Gastroesophageal sphincter (tissue), 4 donors: ENCODE data around the gene MICAL3. TPM values are rescaled to one million over a fixed set of nuclear protein-coding genes. Genes with fewer than 3 reads are reported as not detected.

Experiments
- ATAC-seq: fragments of 150-250 bp; one replicate; pipeline ENCODE4 v1.9.1; 2016; ENCODE audit warnings: mild to moderate bottlenecking, moderate library complexity
- H3K27ac ChIP-seq, 4 donors: fragments of 200-600 bp; sonication (generic) in 3 of 4; 1 replicate in 3 of 4; 2 replicates in 1 of 4; pipeline ENCODE4 v1.5.1; 2016 to 2019
- H3K27me3 ChIP-seq: fragments of 200-600 bp; sonication (generic); one replicate; pipeline ENCODE4 v1.5.1; 2019
- H3K36me3 ChIP-seq, 2 donors: fragments of 200-600 bp; sonication (generic); one replicate each; pipeline ENCODE4 v1.5.1; 2019; ENCODE audit warnings: control low read depth in 1 of 2
- H3K4me1 ChIP-seq, 3 donors: fragments of 200-600 bp; sonication (generic); 1 replicate in 2 of 3; 2 replicates in 1 of 3; pipeline ENCODE4 v1.5.1; 2016 to 2019; ENCODE audit warnings: control low read depth in 2 of 3
- H3K4me3 ChIP-seq, 2 donors: fragments of 200-600 bp; sonication (generic); one replicate each; pipeline ENCODE4 v1.5.1; 2019; ENCODE audit warnings: mild to moderate bottlenecking in 1 of 2, moderate library complexity in 1 of 2
- H3K9me3 ChIP-seq, 3 donors: fragments of 200-600 bp; sonication (generic); one replicate each; pipeline ENCODE4 v1.5.1; 2017 to 2019; ENCODE audit warnings: control low read depth in 2 of 3
- EP300 ChIP-seq: sonication (generic); formaldehyde crosslinking; IDR thresholded peaks from one replicate; pipeline ENCODE4 v1.6.1; 2017; ENCODE audit warnings: antibody characterized with exemption, mild to moderate bottlenecking
- POLR2A ChIP-seq, 2 donors: fragments of 450-650 bp; IDR thresholded peaks; one replicate each; pipeline ENCODE4 v1.6.1; 2017; ENCODE audit warnings: antibody characterized with exemption in 2 of 2, mild to moderate bottlenecking in 2 of 2, moderate library complexity in 1 of 2
- POLR2AphosphoS5 ChIP-seq: sonication (generic); formaldehyde crosslinking; IDR thresholded peaks from one replicate; pipeline ENCODE4 v1.6.1; 2017; ENCODE audit warnings: antibody characterized with exemption
- WGBS, 2 donors: methylation state at CpG; one replicate each; pipeline ENCODE4 v1.1.5; 2018; ENCODE audit warnings: low coverage in 1 of 2; 5-methylcytosine and 5-hydroxymethylcytosine counted together
- total RNA-seq, 4 donors: library from RNA; depleted of rRNA; stranded (reverse); fragments of >200 nt; gene quantifications; one replicate each; pipeline ENCODE4 v1.1.0, GENCODE V29; 2016
- TF ChIP-seq, protein P1 (sequence below), 4 experiments: fragments of 200-600 bp in 2 of 4; fragments of 450-650 bp in 2 of 4; sonication (generic) in 1 of 4; IDR thresholded peaks; one replicate each; pipeline ENCODE4 v1.5.1; 2017 to 2019; ENCODE audit warnings: antibody characterized with exemption in 4 of 4, mild to moderate bottlenecking in 2 of 4, moderate library complexity in 2 of 4

The MICAL3 gene
- total RNA-seq, 4 donors from 2014 or later, result 37.3 to 120 (median 51.5) TPM

DNA sequence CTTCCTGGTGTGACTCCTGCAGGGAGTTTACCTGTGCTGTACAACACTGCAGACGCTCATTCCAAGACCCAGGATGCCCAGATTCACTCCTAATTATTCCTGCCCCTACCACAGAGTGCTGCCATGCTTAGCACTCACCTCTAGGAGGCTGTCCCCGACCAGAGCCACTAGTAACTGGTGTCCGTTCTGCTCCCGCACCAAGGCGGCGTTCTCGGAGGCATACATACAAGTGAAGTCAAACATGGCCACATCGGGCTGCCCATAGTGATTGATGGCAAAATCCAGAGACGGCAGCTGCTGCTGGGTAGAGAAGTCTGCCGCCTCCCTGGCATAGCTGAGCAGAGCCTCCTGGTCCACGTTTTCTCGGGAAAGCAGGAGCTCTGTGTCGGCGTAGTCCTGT, 127.8 kb downstream of the MICAL3 start:
- Histone ChIP-seq H3K27me3 (no peaks in the 10 kb centered on the region), H3K4me3 (no peak overlapping the region), H3K9me3 (no peaks in the 10 kb centered on the region), H3K4me1 (peaks cover 0 to 19% (median 4%) of the 10 kb centered on the region in 3 donors), H3K27ac (peak overlapping the region in 3 of 4 donors; percentile 50 to 62 (median 59)), H3K36me3 (peaks cover 0 to 83% of the 10 kb centered on the region in 2 donors)
- 50 to 60% methylated on average over 1 of the region's 14 CpGs for WGBS, 2 donors
- peak; percentile 79 for ATAC-seq
- TF ChIP-seq, protein P1, sequence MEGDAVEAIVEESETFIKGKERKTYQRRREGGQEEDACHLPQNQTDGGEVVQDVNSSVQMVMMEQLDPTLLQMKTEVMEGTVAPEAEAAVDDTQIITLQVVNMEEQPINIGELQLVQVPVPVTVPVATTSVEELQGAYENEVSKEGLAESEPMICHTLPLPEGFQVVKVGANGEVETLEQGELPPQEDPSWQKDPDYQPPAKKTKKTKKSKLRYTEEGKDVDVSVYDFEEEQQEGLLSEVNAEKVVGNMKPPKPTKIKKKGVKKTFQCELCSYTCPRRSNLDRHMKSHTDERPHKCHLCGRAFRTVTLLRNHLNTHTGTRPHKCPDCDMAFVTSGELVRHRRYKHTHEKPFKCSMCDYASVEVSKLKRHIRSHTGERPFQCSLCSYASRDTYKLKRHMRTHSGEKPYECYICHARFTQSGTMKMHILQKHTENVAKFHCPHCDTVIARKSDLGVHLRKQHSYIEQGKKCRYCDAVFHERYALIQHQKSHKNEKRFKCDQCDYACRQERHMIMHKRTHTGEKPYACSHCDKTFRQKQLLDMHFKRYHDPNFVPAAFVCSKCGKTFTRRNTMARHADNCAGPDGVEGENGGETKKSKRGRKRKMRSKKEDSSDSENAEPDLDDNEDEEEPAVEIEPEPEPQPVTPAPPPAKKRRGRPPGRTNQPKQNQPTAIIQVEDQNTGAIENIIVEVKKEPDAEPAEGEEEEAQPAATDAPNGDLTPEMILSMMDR (IDR thresholded peaks at IDR 0.05), result peak in 3 of 4 experiments; percentile 67 to 72 (median 71)
- TF ChIP-seq POLR2AphosphoS5 (no peak), EP300 (no peak), POLR2A (IDR thresholded peaks at IDR 0.05) (no peak)

DNA sequence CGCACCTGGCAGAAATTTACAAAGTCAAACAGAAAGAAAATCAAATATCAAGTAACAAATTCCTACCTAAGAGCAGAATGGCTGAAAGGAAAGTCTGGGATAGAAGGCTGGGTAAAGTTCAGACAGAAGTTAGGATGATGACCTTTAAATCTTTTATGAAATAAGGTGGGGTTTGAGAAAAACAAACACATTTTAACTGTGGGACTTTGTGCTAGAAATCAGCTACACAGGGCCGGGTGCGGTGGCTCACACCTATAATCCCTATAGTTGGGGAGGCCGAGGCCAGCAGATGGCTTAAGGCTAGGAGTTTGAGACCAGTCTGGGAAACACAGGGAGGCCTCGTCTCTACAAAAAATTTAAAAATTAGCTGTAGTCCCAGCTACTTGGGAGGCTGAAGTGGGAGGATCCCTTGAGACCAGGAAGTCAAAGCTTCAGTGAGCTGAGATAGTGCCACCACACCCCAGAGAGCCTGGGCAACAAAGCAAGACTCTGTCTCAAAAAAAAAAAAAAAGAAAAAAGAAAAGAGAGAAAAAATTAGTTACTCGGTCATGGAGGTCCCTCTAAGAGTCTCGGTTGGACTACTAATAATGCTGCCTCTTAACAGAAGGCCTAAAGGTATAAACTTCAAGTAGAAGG, 130.3 kb downstream of the MICAL3 start:
- Histone ChIP-seq H3K27ac (no peak overlapping the region), H3K27me3 (no peaks in the 10 kb centered on the region), H3K9me3 (no peaks in the 10 kb centered on the region), H3K4me3 (no peak overlapping the region), H3K4me1 (peaks cover 8 to 42% (median 9%) of the 10 kb centered on the region in 3 donors), H3K36me3 (peaks cover 0 to 58% of the 10 kb centered on the region in 2 donors)
- ATAC-seq, result no peak
- TF ChIP-seq EP300 (no peak), POLR2A (IDR thresholded peaks at IDR 0.05) (no peak), POLR2AphosphoS5 (no peak)
- TF ChIP-seq, protein P1 (IDR thresholded peaks at IDR 0.05), result no peak
- 71 to 88% methylated on average over 3 to 7 of the region's 7 CpGs for WGBS, 2 donors

- no peak for ATAC-seq
- TF ChIP-seq, protein P1 (IDR thresholded peaks at IDR 0.05), result no peak
- TF ChIP-seq POLR2A (IDR thresholded peaks at IDR 0.05) (no peak), EP300 (no peak), POLR2AphosphoS5 (no peak)
- no peaks in the 10 kb centered on the region for H3K9me3 ChIP-seq
- H3K27me3 ChIP-seq, result no peaks in the 10 kb centered on the region
- H3K27ac ChIP-seq, result peak overlapping the region in 3 of 4 donors; percentile 61 to 78 (median 71)
- peaks cover 8 to 41% (median 9%) of the 10 kb centered on the region in 3 donors for H3K4me1 ChIP-seq
- peaks cover 0 to 58% of the 10 kb centered on the region in 2 donors for H3K36me3 ChIP-seq
- H3K4me3 ChIP-seq, result no peak overlapping the region
- 76 to 79% methylated on average over 4 of the region's 4 CpGs for WGBS, 2 donors
These were observed 132.0 kb downstream of the MICAL3 start for GRCh38 chr22:17892376-17892775.

- Histone ChIP-seq H3K27me3 (no peaks in the 10 kb centered on the region), H3K4me1 (peaks cover 8 to 33% (median 9%) of the 10 kb centered on the region in 3 donors), H3K4me3 (no peak overlapping the region), H3K27ac (peak overlapping the region; percentile 58 to 78 (median 66)), H3K9me3 (no peaks in the 10 kb centered on the region), H3K36me3 (peaks cover 0 to 64% of the 10 kb centered on the region in 2 donors)
- ATAC-seq, result peak; percentile 54
- TF ChIP-seq, protein P1 (IDR thresholded peaks at IDR 0.05), result peak; percentile 18 to 72 (median 57)
- TF ChIP-seq POLR2AphosphoS5 (no peak), POLR2A (IDR thresholded peaks at IDR 0.05) (no peak), EP300 (no peak)
- WGBS, 2 donors, result 35 to 43% methylated on average over 4 to 5 of the region's 12 CpGs
These were observed 132.7 kb downstream of the MICAL3 start for GRCh38 chr22:17891481-17892167.
